NCI-H1694 treated with DMSO at 0.1 percent for 48 hours (cell line): Measurements from ENCODE around the gene ATAT1.
"Not testable (repeated sequence)": the region's sequence is repeated elsewhere in the genome, so short reads cannot be mapped to it uniquely, and the experiment has no call there.

ENCODE experiments used
- DNase-seq: peaks from one replicate; lab custom pipeline; 2025; lab: John Stamatoyannopoulos, UW

The ATAT1 gene

DNA sequence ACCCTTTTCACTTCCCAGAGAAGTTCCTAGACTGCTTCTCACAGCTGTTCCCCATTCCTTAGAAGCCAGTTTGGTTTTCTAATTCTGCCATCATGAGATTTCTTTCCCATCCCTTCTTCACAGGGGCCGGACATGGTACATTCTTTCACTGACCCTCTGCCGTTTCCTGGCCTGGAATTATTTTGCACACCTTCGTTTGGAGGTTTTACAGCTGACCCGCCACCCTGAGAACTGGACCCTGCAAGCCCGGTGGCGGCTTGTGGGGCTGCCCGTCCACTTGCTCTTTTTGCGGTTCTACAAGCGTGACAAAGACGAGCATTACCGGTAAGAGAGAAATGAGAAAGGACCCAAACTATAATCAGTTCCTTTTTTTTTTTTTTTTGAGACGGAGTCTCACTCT lies 24.5 kb downstream of the ATAT1 start:
- DNase-seq, result no peak

DNA sequence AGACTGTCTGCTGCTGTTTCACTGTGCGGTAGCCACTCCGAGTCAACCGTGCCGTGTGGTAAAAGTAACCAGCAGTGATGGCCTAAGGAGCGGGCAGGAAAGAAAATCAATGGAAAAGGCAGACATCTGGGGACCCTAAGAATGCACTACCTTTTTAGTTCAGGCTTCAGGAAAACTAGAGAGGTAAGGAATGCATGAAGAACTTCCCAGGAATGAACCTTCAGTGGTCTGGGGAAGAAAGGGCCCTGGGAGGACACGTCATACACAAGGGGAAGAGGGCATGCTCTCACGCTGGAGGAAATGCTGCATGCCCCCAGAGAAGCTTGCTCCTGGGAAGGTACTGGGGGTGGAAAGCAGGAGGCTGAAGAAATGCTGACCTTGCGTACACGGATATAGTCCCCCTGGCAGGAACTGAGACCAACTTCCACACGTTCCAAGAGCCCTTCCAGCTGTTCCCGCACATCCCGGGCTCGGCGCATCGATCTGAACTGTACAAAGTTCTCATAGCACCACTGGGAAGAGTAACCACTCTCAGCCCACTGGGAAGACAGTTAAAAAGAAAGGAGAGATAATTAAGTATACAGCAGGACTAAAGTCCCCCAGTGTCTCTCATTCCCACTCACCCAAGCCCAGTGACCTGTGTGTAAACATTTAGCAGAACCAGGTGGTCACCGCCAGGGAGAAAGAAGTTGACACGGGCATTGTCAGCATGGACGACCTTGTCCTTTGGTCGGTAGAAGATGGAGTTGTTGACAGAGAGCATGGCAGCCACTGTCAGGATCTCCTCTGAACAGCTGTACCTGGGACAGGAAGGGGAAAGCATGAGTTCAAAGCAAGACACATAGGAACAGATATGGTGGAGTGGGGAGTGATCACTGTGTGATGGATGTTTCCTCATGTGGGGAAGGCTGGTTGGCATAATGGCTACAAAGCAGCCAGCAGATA lies 28.4 kb downstream of the ATAT1 start:
- no peak for DNase-seq

DNA sequence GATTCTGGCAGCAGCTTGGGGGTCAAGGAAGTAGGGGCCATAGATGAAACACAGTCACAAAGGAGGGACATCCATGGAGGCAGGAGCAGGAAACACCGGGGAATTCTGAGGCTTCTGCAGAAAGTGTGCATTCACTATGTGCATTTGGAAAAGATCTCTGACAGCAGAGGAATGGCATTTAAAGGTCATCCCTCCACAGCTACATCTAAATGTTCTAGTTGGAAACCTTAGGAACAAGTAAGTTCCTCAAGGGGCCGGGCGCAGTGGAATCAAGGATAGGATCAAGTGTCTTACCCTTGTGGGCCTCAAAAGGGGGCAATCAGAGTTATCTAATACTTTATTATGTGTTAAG lies 29.0 kb downstream of the ATAT1 start:
- DNase-seq, result no peak

DNA sequence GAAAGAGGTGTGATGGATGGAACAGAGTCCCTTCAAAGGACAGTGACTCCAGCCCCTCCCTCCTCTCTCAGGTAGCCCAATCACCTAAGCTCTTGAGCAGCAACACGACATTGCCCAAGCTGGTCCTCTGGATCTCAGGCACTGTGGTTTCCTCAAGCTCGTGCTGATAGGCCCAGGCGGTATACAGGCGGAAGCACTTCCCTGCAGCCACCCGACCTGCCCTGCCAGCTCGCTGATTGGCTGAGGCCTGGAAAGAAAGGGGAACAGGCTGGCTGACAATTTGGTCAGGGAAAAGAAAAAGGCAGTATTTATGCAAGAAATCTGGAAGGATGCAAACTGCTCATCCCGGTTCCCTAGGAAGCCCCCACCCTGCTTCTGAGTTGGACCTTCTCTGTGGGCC lies 29.8 kb downstream of the ATAT1 start:
- no peak for DNase-seq

DNA sequence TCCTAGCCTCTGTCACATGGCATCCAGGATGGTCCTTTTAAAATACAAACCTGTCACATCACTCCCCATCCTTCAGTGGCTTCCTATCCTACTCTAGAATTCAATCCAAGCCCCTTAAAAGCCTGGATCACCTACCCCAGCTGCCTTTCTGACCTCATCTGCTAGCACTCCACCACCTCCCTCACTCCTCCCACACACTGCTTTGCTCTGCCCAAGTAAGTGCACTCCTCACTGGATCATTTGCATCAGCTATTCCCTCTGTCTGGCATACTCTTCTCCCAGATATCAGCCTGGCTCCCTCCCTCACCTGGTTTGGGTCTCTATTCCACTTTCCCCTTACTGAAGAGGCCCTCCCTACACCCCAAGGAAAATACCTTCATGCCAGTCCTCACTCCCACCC lies 30.8 kb downstream of the ATAT1 start:
- no peak for DNase-seq

DNA sequence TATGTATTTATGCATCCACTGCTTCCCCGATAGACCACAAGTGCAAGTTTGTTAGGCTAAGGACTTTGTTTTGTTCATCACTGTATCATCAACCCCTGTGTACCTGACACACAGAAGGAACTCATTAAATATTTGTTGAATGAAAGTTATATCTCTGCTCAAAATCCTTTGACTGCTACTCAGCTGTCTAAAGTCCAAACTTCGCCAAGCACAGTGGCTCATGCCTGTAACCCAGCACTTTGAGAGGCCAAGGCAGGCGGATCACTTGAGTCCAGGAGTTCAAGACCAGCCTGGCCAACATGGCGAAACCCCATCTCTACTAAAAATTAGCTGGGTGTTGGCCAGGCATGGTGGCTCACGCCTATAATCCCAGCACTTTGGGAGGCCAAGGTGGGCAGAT lies 31.2 kb downstream of the ATAT1 start:
- DNase-seq, result not testable (repeated sequence)

DNA sequence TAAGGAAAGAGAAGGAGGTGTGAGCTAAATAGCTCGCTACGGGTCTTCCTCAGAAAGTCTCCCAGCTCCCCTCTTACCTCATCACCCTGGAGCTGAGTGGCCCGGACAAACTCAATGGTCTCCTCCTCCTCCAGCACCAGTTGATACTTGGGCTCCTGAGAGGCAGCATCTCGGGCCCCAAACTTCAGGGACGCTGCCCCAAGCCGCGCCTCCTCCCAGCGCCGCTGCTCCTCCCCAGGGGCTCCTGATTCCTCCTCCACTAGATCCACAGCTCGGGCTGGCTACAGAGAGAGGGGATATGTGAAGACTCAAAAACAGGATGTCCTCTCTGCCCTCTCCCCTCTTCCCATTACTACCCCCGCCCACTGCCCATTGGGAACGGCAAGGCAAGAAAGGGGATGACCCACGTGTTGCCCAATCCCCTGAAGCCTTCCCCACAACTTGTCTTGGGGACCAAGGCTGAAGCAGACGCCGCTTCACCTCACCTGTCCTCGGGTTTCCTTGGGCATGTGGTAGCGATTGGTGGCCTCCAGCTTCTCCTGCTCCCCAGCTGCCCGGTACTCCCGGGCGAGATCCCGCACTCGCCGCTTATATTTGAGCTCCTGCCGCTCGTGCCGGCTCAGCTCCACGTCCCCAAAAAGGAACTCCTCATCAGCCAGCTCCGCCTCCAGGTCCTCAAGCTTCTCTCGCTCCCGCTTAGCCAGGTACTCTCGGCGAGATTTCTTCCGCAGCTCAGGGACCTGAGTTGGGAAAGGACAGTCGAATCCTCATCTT lies 38.5 kb downstream of the ATAT1 start:
- DNase-seq, result no peak

DNA sequence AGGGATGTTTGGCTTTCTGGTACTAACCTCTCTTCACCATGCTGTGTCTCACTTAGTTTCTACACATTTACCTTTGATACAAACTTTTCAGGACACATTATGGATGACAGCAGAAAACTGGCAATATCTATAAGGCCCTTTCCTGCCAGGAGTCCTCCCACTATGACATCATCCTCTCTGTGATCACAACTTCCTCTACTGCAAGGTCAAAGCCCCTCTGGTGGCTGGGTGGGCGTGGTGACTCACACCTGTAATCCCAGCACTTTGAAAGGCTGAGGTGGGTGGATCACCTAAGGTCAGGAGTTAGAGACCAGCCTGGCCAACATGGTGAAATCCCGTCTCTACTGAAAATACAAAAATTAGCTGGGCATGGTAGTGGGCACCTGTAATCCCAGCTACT lies 39.6 kb downstream of the ATAT1 start:
- DNase-seq, result not testable (repeated sequence)

DNA sequence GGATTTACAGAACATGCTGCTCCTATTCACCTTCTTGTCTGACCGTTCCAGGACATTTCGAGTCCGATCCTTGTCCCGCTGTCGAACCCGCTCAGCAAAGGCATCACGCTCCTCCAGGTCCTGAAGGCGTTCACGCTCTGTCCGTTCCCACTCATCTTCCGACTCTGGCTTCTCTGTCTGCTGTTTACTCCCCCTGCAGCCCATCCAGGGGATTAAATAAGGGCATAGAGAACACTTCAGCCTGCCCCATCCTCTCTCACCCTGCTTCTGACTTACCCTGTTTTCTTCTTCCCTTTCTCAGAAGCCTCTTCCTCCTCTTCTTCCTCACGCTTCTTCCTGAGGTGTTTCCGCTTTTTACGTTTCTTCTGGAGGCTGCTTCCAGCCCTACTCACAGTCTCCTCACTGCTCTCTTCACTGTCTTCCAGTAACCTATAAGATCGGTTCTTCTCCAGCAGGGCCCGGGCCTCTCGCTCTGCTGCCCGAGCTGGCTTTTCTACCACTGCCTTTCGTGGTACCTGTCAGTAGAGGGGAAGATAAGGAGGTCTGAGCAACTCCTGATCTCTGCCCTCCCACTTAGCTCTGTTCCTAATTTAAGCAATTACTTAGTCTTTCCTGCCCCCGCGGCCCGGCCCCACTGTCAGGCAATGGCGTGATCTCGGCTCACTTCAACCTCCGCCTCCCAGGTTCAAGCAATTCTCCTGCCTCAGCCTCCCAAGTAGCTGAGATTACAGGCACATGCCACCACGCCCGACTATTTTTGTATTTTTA lies 44.3 kb downstream of the ATAT1 start:
- DNase-seq, result no peak

DNA sequence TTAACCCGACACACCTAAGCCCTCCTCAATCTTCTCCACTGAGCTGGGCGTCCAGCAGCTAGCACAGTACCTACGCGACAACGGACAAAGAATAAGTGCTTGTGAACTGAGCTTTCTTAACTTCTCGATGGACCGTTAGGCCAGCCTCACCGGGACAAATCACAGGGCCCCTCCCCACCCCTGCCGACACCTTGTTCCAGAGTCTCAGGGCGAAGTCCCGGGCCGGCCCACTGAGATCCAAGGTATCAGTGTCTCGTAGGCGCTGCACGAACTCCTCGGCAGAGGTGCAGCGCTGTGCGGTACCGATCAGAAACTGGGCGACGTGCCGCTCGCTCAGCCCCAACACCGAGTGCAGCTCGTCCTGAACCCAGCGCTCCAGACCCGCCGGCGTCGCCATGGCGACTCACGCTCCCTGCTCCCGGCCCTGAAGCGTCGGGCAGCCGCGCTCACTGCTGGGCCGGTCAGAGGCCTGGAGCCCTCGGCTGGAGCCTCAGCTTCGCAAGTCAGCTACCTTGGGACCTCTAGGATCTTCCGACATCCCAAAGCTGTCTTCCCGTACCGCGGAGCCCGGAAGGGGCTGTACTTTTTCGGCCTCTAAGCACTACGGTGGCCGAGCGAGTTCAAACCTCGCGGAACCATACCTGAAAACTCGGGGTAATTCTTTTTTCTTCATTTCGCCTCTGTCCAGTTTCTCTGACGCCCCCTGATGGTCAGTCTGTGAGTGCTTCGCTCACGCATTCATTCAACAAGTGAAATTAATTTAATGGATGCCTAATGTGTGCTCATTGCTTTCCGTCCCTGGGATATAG lies 46.0 kb downstream of the ATAT1 start, which contains the start of gene DHX16:
Gene DHX16, minus strand, starts transcription at position 562 of the 809 bp plus-strand sequence. Its CDS starts 165 bp downstream, at position 397.
- DNase-seq, result peak; percentile 88

DNA sequence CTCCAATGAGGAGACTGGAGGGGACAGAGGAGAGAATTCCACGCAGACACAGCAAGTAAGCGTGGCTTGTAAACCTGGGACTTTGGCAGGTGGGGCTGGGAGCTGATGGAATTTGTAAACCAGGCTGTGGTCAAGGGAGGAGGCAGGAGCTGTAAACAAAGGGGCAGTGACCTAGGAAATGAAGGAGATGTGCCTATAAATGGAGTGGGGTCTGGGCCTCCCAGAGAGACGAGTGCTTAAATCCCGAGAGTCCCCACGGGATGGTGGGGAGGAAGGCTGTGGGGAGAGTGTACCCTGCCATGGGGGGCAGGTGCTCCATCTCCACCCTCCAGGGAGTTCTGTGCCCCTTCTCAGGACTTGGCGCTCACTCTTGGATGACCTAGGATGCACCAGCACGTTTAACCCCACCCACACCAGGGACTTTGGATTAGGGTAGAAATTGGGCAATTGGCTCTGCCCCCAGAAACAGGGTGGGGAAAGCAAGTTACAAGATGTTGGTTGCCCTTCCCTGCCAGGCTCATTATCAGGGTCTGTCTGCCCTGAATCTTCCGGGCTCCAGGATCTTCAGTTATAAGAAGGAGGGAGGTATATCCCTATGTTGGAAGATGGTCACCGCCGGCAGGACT lies 50.1 kb downstream of the ATAT1 start:
- DNase-seq, result no peak

DNA sequence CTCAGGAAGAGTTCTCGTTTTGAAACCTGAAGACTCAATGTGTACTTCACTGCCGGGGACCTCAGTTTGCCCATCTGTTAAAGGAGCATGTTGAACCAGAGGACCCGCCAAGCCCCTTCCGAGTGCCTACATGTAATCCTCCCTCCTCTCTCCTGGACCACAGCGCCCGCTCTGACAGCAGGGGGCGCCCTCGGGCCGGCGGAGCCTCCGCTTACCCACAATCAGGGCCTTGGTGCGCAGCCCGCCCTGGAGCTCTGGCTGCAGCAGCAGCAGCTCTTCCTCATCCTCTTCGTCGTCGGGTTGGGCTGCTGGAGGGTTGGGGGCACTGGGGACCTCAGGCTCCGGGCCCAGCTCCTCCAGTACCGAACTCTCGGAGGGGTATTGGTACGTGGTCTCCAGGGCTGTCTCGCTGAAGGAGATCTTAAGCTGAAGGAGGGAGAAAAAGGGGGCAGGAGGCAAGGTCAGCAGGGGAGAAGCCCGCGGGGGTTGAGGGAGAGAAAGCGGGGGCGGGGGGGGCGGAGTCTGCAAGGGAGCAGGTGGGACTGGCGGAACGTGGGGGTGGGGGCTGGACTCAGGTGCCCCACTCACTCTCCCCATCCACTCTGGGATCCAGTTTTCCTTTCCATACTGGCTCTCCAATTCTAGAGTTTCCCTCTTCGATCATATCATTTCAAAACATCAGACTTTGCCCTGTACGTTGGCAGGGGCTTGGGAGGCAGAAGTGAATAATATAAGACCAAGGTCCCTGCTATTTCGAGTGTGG lies 52.5 kb downstream of the ATAT1 start:
- peak; percentile 39 for DNase-seq

DNA sequence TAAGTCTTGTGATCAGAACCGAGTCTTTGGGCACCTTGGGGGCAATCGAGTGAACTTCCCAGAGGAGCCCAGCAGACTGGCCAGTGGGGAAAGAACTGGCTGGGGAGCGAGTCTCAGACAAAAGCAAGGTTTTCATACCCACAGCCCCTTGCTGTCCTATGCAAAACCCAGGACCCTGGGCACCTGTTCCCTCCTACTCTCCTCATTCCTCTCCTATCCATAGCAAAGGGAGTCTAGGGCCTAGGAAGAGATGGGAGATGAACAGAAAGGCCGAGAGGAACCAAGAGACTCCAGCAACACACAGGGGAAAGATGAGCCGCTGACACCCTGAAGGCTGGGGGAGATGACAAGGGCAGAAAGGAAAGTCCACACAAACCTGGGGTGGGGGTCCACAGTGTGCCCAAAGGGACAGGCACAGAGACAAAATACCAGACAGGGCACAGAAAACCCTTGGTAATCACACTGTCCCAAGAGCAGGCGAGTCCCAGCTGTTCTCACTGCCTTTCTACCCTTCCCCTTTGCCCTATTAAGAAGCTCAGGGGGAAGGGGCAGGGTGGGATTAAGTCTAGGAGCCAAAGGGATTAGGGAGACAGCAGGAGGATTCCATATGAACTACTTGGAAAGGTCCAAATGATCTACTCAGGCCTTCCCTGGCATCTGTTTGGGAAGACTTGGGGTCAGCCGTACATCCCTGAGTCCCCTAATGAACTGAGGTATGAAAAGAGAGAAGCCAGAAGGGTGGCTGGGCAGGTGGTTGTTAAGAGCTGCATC lies 53.3 kb downstream of the ATAT1 start:
- no peak for DNase-seq

DNA sequence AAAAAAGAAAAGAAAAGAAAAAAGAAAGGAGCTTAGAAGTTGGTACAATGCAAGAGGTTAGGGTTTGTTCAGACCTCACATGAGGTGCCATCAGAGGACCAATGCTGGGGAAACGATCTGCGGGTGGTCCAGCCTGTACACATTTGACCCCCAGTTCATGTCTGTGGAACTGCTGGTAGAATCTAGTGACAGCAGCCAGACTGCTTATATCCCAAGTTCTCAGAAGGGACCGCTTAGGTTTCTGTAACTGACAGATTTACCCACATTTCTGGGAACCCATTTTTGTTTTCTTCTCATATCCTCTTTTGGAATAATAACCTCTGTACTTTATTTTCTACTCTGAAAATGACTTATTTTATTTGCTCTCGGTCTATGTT lies 55.1 kb downstream of the ATAT1 start:
- no peak for DNase-seq

DNA sequence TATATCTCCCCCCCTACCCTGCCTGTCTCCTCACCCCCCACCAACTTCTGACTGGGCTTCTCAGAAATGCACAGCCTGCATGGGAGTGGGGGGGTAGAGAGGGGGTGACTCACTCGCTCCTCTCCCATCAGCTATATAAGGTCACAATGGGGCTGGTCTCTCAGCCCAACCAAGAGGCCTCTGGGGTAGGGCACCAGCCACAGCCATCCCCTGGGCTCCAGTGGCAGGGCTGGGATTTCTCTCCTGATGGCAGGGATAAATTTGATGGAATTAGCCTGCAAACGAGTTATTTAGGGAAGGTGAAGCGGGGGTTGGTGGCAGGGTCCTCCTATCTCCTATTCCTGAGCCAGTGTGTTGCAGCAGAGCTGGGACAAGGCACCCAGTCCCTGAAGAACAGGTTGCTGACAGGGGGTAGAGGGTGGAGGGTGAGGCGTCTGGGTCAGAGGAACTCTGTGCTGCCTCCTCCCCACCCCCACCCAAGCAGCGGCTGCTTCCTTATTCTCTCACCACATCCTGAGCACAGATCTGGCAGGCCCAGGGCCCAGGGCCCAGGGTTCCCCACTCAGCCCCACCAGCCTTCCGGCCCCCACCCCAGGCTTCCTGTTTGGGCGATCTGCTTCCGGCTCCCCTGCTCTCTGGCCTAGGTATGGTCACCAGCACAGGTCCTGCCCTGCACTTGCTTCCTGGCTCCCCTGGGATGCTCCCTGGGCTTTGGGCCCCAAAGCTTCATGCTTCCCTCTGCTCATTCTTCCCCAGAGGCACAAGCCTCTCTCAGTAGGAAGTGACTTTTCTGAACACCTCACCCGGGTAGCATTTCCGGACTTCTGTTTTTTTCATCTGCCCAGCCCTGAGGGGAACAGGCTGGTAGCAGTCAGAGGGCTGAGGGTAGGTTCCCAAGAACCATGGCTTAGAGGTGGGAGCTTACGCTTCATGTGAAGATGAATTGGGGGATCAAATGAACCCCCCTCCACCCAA lies 55.8 kb downstream of the ATAT1 start:
- no peak for DNase-seq

DNA sequence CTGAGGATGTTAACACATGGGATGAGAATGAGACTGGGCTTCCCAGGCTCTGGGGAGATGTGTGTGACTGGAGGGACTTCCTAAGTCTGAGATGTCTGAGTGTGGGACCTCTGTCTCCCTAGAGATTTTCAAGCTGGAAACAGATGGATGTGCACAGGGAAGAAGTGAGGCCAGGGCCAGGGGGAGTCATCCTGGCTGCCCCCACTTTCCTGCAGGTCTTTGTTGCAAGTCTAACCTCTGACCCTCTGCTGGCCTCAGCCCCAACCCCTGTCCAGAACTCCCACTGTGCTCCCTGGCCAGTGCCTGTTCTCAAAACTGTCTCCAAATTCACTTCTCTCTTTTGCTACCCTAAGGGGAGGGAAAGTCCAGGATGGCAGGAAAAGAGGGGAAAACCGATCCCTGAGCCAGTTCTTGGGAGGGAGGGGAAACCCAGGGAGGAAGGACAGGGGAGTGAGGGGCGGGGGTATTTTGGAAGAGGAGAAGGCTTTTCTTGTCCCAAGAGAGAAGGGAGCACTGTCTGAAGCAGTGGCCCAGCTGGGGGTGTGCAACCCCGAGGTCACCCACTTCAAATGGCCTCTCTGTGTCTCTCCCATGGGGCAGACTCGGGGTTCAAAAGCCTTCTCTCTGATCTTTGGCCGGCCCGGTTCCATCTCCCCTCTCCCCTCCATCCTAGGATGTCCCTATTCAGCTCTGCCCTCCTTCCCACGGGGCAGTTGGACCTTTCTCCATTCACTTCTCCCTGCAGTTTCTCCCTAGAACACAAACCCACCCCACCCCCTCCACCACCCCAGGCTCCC lies 56.7 kb downstream of the ATAT1 start:
- DNase-seq, result no peak

DNA sequence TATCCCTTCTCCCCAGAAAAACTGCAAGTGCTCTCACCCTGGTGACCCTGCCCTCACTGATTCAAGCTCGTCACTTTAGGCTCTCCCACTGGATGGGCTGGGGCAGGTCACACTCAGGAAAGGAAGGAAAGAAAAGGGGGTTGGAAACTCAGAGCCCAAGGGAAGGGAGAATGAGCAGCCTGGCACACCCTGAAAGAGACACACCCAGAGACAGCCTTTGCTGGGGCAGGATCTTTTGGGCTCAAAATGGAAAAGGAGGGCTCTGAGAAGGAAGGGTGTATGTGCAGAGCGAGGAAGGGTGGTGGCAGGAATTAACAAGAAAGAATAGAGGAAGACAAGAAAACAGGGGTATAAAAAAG lies 57.3 kb downstream of the ATAT1 start:
- no peak for DNase-seq
